H9 (cell line): ENCODE results near the gene TBX1. TPM values are rescaled to one million over a fixed set of nuclear protein-coding genes. Genes with fewer than 3 reads are reported as not detected.

ENCODE experiments used
- DNase-seq: peaks from one replicate; pipeline ENCODE4 v3.0.0-alpha.2; 2017
- H2AFZ ChIP-seq: one replicate; pipeline ENCODE4 v1.6.1; 2013; ENCODE audit warnings: mild to moderate bottlenecking, low read length, control low read depth, moderate library complexity
- H2AK5ac ChIP-seq: 2 replicates; pipeline ENCODE4 v1.6.1; 2013; ENCODE audit warnings: low read length, control low read depth, mixed read lengths; ENCODE audit not compliant: insufficient read length
- H2BK120ac ChIP-seq: one replicate; pipeline ENCODE4 v1.6.1; 2013; ENCODE audit warnings: low read depth, mild to moderate bottlenecking, low read length, control low read depth, inconsistent platforms; ENCODE audit not compliant: poor library complexity, severe bottlenecking
- H2BK12ac ChIP-seq: 2 replicates; pipeline ENCODE4 v1.6.1; 2013; ENCODE audit warnings: low read length, control low read depth, mixed read lengths, low read depth; ENCODE audit not compliant: insufficient read length
- H2BK15ac ChIP-seq: 2 replicates; pipeline ENCODE4 v1.6.1; 2013; ENCODE audit warnings: low read depth, low read length, control low read depth
- H2BK20ac ChIP-seq: one replicate; pipeline ENCODE4 v1.6.1; 2013; ENCODE audit warnings: low read depth, mild to moderate bottlenecking, low read length, control low read depth, inconsistent platforms; ENCODE audit not compliant: poor library complexity, severe bottlenecking
- H2BK5ac ChIP-seq: 2 replicates; pipeline ENCODE4 v1.6.1; 2013; ENCODE audit warnings: low read length, control low read depth, mixed read lengths; ENCODE audit not compliant: insufficient read length
- H3K14ac ChIP-seq: 2 replicates; pipeline ENCODE4 v1.6.1; 2013; ENCODE audit warnings: low read length, control low read depth; ENCODE audit not compliant: insufficient read depth
- H3K18ac ChIP-seq: 2 replicates; pipeline ENCODE4 v1.6.1; 2013; ENCODE audit warnings: low read depth, mild to moderate bottlenecking, mixed read lengths, low read length, control low read depth; ENCODE audit not compliant: insufficient read length
- H3K23ac ChIP-seq: 2 replicates; pipeline ENCODE4 v1.6.1; 2013; ENCODE audit warnings: low read length, control low read depth, mixed read lengths, low read depth; ENCODE audit not compliant: insufficient read length
- H3K23me2 ChIP-seq: 2 replicates; pipeline ENCODE4 v1.6.1; 2013; ENCODE audit warnings: low read depth, mild to moderate bottlenecking, mixed read lengths, low read length, control low read depth; ENCODE audit not compliant: insufficient read length, poor library complexity, severe bottlenecking
- H3K27ac ChIP-seq: 2 replicates; pipeline ENCODE4 v1.5.1; 2013; ENCODE audit warnings: low read length, control low read depth, mixed read lengths, low read depth; ENCODE audit not compliant: insufficient read length
- H3K27me3 ChIP-seq: 2 replicates; pipeline ENCODE4 v1.6.1; 2013; ENCODE audit warnings: low read length, control low read depth, inconsistent platforms; ENCODE audit not compliant: insufficient read depth
- H3K4ac ChIP-seq: 2 replicates; pipeline ENCODE4 v1.6.1; 2013; ENCODE audit warnings: low read depth, mild to moderate bottlenecking, control low read depth, inconsistent platforms, low read length, moderate library complexity
- H3K4me1 ChIP-seq: 2 replicates; pipeline ENCODE4 v1.6.1; 2013; ENCODE audit warnings: low read length, control low read depth, inconsistent platforms; ENCODE audit not compliant: insufficient read depth
- H3K4me2 ChIP-seq: 2 replicates; pipeline ENCODE4 v1.6.1; 2013; ENCODE audit warnings: low read length, control low read depth, mixed read lengths; ENCODE audit not compliant: insufficient read length, insufficient read depth
- H3K56ac ChIP-seq: 2 replicates; pipeline ENCODE4 v1.6.1; 2013; ENCODE audit warnings: low read depth, mild to moderate bottlenecking, mixed read lengths, low read length, control low read depth; ENCODE audit not compliant: insufficient read length
- H3K79me1 ChIP-seq: 2 replicates; pipeline ENCODE4 v1.6.1; 2013; ENCODE audit warnings: low read depth, mild to moderate bottlenecking, moderate library complexity, low read length, control low read depth, inconsistent platforms; ENCODE audit not compliant: insufficient read depth, poor library complexity, severe bottlenecking
- H3K79me2 ChIP-seq: 2 replicates; pipeline ENCODE4 v1.6.1; 2013; ENCODE audit warnings: low read length, control low read depth, inconsistent platforms; ENCODE audit not compliant: insufficient read depth
- H3K9ac ChIP-seq: 2 replicates; pipeline ENCODE4 v1.6.1; 2013; ENCODE audit warnings: low read length, control low read depth, mixed read lengths; ENCODE audit not compliant: insufficient read length; ENCODE audit errors: extremely low read depth
- H3K9me3 ChIP-seq: one replicate; pipeline ENCODE4 v1.6.1; 2013; ENCODE audit warnings: low read depth, low read length, inconsistent platforms; ENCODE audit not compliant: control insufficient read depth
- H3T11ph ChIP-seq: one replicate; pipeline ENCODE4 v1.6.1; 2013; ENCODE audit warnings: mild to moderate bottlenecking, low read length, control low read depth, inconsistent platforms
- H4K20me1 ChIP-seq: one replicate; pipeline ENCODE4 v1.6.1; 2013; ENCODE audit not compliant: control insufficient read depth, insufficient read length, insufficient read depth
- H4K5ac ChIP-seq: 2 replicates; pipeline ENCODE4 v1.6.1; 2013; ENCODE audit warnings: low read depth, mild to moderate bottlenecking, mixed read lengths, low read length, control low read depth; ENCODE audit not compliant: insufficient read length
- H4K8ac ChIP-seq: replicated peaks from 2 replicates; pipeline ENCODE4 v1.6.1; 2013; ENCODE audit warnings: low read length, control low read depth, mixed read lengths, low read depth; ENCODE audit not compliant: insufficient read length
- H4K91ac ChIP-seq: 2 replicates; pipeline ENCODE4 v1.6.1; 2013; ENCODE audit warnings: low read depth, mild to moderate bottlenecking, moderate library complexity, mixed read lengths, low read length, control low read depth; ENCODE audit not compliant: insufficient read length
- H3K27ac Mint-ChIP-seq, 3 experiments: 2 replicates in 2 of 3; 3 replicates in 1 of 3; pipeline ENCODE4 v1.8.0; 2020 to 2021; ENCODE audit warnings: mixed read lengths in 3 of 3, mild to moderate bottlenecking in 1 of 3, moderate library complexity in 1 of 3
- H3K27me3 Mint-ChIP-seq: 2 replicates; pipeline ENCODE4 v1.8.0; 2021; ENCODE audit warnings: low read depth, mild to moderate bottlenecking, moderate library complexity, mixed read lengths
- H3K36me3 Mint-ChIP-seq, 3 experiments: 2 replicates in 2 of 3; 3 replicates in 1 of 3; pipeline ENCODE4 v1.8.0; 2020 to 2021; ENCODE audit warnings: low read depth in 3 of 3, mixed read lengths in 3 of 3; ENCODE audit not compliant: insufficient read depth in 1 of 3
- H3K4me1 Mint-ChIP-seq, 2 experiments: 2 replicates each; pipeline ENCODE4 v1.8.0; 2020; ENCODE audit warnings: mixed read lengths in 2 of 2
- H3K4me3 Mint-ChIP-seq, 2 experiments: 2 replicates in 1 of 2; 3 replicates in 1 of 2; pipeline ENCODE4 v1.8.0; 2020 to 2021; ENCODE audit warnings: mild to moderate bottlenecking in 2 of 2, mixed read lengths in 2 of 2, moderate library complexity in 1 of 2
- H3K9me3 Mint-ChIP-seq, 2 experiments: 2 replicates in 1 of 2; 3 replicates in 1 of 2; pipeline ENCODE4 v1.8.0; 2020; ENCODE audit warnings: mild to moderate bottlenecking in 2 of 2, mixed read lengths in 2 of 2, moderate library complexity in 1 of 2
- CTCF ChIP-seq: fragments of 200-600 bp; sonication (generic); conservative IDR thresholded peaks from 3 replicates; pipeline ENCODE4 v1.8.0; 2021; ENCODE audit warnings: antibody characterized with exemption, mild to moderate bottlenecking
- WGBS: extraction: QIAGEN DNeasy Blood & Tissue Kit; methylation state at CpG from one replicate; pipeline ENCODE4 v1.1.7; 2013; ENCODE audit warnings: missing lambda C conversion rate, low lambda C conversion rate, mixed read lengths; ENCODE audit not compliant: insufficient read length; ENCODE audit errors: extremely low coverage; 5-methylcytosine and 5-hydroxymethylcytosine counted together
- total RNA-seq: library from RNA; stranded (reverse); gene quantifications from 2 replicates; pipeline ENCODE4 v1.2.1, GENCODE V29; 2021

The TBX1 gene
- total RNA-seq, 1 experiment from 2014 or later, result 2.2 TPM

- H3K4me3 Mint-ChIP-seq, result no peak overlapping the region
- Histone ChIP-seq H3K56ac (no peak overlapping the region), H3K4ac (no peak overlapping the region), H3K9me3 (no peaks in the 10 kb centered on the region), H3K79me2 (no peaks in the 10 kb centered on the region), H4K20me1 (no peaks in the 10 kb centered on the region), H2BK120ac (no peak overlapping the region), H2BK20ac (no peak overlapping the region), H4K5ac (no peak overlapping the region), H2AK5ac (no peak overlapping the region), H2BK12ac (no peak overlapping the region), H3K4me2 (no peak overlapping the region), H2AFZ (no peak overlapping the region), H3K27ac (no peak overlapping the region), H3K9ac (no peak overlapping the region), H3K4me1 (no peaks in the 10 kb centered on the region), H3K27me3 (no peaks in the 10 kb centered on the region), H4K8ac (no peak overlapping the region), H4K91ac (no peak overlapping the region), H3K14ac (no peak overlapping the region), H3K23me2 (peaks cover 3% of the 10 kb centered on the region), H3T11ph (no peak overlapping the region), H2BK5ac (no peak overlapping the region), H3K79me1 (no peaks in the 10 kb centered on the region), H3K18ac (no peak overlapping the region), H2BK15ac (no peak overlapping the region), H3K23ac (no peak overlapping the region)
- peaks cover 0 to 9% (median 0%) of the 10 kb centered on the region in 3 experiments; a peak in 2 of 7 replicates for H3K36me3 Mint-ChIP-seq
- no peaks in the 10 kb centered on the region for H3K27me3 Mint-ChIP-seq
- WGBS, result no CpG with 5 or more reads among the region's 20 CpGs
- H3K9me3 Mint-ChIP-seq, result no peaks in the 10 kb centered on the region
- H3K27ac Mint-ChIP-seq, result 0 out of 7 replicates have a peak overlapping the region, but pooled peaks of 1 of the 3 experiments have one; percentile 65
- peaks cover 3 to 7% of the 10 kb centered on the region in 2 experiments; a peak in 2 of 4 replicates for H3K4me1 Mint-ChIP-seq
- DNase-seq, result no peak
- TF ChIP-seq CTCF, result no peak
These were observed 47.6 kb downstream of the TBX1 start for GRCh38 chr22:19807914-19808872.
